AG04450 (cell line): ENCODE measurements around the gene PTPRE. TPM values are rescaled to one million over a fixed set of nuclear protein-coding genes. Genes with fewer than 3 reads are reported as not detected.

ENCODE experiments used
- CTCF ChIA-PET: fragments of 300-600, 350-600 bp; formaldehyde crosslinking; extraction: SDS; loops from one replicate; lab custom pipeline; 2022; ENCODE audit warnings: antibody characterized with exemption, inconsistent platforms; lab: Charles Lee
- POLR2A ChIA-PET: fragments of 350-600 bp; formaldehyde crosslinking; extraction: SDS; loops from one replicate; lab custom pipeline; 2021; ENCODE audit warnings: antibody characterized with exemption, inconsistent platforms; lab: Yijun Ruan, JAX
- DNase-seq: peaks from one replicate; pipeline ENCODE4 v3.0.0-alpha.2; 2011; ENCODE audit warnings: low read depth, low spot score
- H3K27ac ChIP-seq: one replicate; pipeline ENCODE4 v1.5.1; 2012; ENCODE audit warnings: low read depth, low read length, control low read depth
- H3K27me3 ChIP-seq: one replicate; pipeline ENCODE4 v1.6.0; 2012; ENCODE audit warnings: low read length; ENCODE audit not compliant: control insufficient read depth, insufficient read depth
- H3K4me3 ChIP-seq: 2 replicates; pipeline ENCODE4 v1.5.1; 2011; ENCODE audit warnings: mild to moderate bottlenecking, low read depth, low read length, control low read depth
- H3K9me3 ChIP-seq: 2 replicates; pipeline ENCODE4 v1.5.1; 2012; ENCODE audit warnings: low read length; ENCODE audit not compliant: control insufficient read depth, insufficient read depth
- CTCF ChIP-seq: IDR thresholded peaks from 2 replicates; pipeline ENCODE4 v1.5.1; 2011; ENCODE audit warnings: low read depth, low read length, control low read depth, inconsistent platforms
- polyA plus RNA-seq: library from polyadenylated mRNA; depleted of rRNA; stranded (reverse); fragments of >200 nt; gene quantifications from 2 replicates; pipeline ENCODE4 v1.2.3, GENCODE V29; 2011

The PTPRE gene
- polyA plus RNA-seq, 1 experiment = 0.38 TPM

GRCh38 chr10:128121750-128122412, 215.0 kb downstream of the PTPRE start:
- H3K27me3 ChIP-seq = no peaks in the 10 kb centered on the region
- no peak overlapping the region for H3K27ac ChIP-seq
- H3K4me3 ChIP-seq = no peak overlapping the region
- no peak for DNase-seq
- H3K9me3 ChIP-seq = no peaks in the 10 kb centered on the region
- ChIA-PET CTCF (no interaction called here), POLR2A (no interaction called here)
- no peak for TF ChIP-seq CTCF

GRCh38 chr10:128122931-128123330, 216.0 kb downstream of the PTPRE start:
- H3K27ac ChIP-seq = no peak overlapping the region
- no peaks in the 10 kb centered on the region for H3K9me3 ChIP-seq
- CTCF ChIA-PET = interaction anchor here (0.5 to 1.9 kb wide), 4 partner anchors 15 to 1987 kb away, joined by 3 to 8 read pairs (median 4); no protein-coding TSS in a partner anchor
- no peak overlapping the region for H3K4me3 ChIP-seq
- POLR2A ChIA-PET = no interaction called here
- no peak for TF ChIP-seq CTCF
- H3K27me3 ChIP-seq = no peaks in the 10 kb centered on the region
- DNase-seq = no peak

GRCh38 chr10:128123846-128124245, 216.9 kb downstream of the PTPRE start:
- no peak overlapping the region; the same call in 1 of the 2 replicates for H3K4me3 ChIP-seq
- ChIA-PET CTCF (interaction anchor here (0.8 to 1.9 kb wide), 4 partner anchors 14 to 1986 kb away, joined by 3 to 8 read pairs (median 3); no protein-coding TSS in a partner anchor), POLR2A (no interaction called here)
- no peak for TF ChIP-seq CTCF
- no peaks in the 10 kb centered on the region for H3K27me3 ChIP-seq
- no peaks in the 10 kb centered on the region for H3K9me3 ChIP-seq
- no peak overlapping the region for H3K27ac ChIP-seq
- no peak for DNase-seq

GRCh38 chr10:128124813-128125403, 218.0 kb downstream of the PTPRE start:
- H3K4me3 ChIP-seq = peak overlapping the region; percentile 63
- ChIA-PET POLR2A (no interaction called here), CTCF (interaction anchor here (0.6 to 1.9 kb wide), 3 partner anchors 23 to 56 kb away, joined by 5 to 8 read pairs (median 6); no protein-coding TSS in a partner anchor)
- H3K9me3 ChIP-seq = no peaks in the 10 kb centered on the region
- H3K27me3 ChIP-seq = no peaks in the 10 kb centered on the region
- TF ChIP-seq CTCF = no peak
- DNase-seq = no peak
- no peak overlapping the region for H3K27ac ChIP-seq

- no peak for DNase-seq
- H3K27ac ChIP-seq = no peak overlapping the region
- TF ChIP-seq CTCF = no peak
- ChIA-PET CTCF (interaction anchor here (0.8 to 1.9 kb wide), 3 partner anchors 24 to 56 kb away, joined by 3 to 6 read pairs (median 6); no protein-coding TSS in a partner anchor), POLR2A (no interaction called here)
- no peaks in the 10 kb centered on the region for H3K9me3 ChIP-seq
- no peaks in the 10 kb centered on the region for H3K27me3 ChIP-seq
- peak overlapping the region; percentile 63 for H3K4me3 ChIP-seq
These were observed 218.6 kb downstream of the PTPRE start for GRCh38 chr10:128125416-128125943.
